Inferior parietal cortex (tissue), 1 donor: Measurements from ENCODE around the gene STPG1.

Source experiments
- DNase-seq: peaks from one replicate; pipeline ENCODE4 v3.0.0-alpha.2; 2016; ENCODE audit errors: extremely low spot score

STPG1 gene

DNA sequence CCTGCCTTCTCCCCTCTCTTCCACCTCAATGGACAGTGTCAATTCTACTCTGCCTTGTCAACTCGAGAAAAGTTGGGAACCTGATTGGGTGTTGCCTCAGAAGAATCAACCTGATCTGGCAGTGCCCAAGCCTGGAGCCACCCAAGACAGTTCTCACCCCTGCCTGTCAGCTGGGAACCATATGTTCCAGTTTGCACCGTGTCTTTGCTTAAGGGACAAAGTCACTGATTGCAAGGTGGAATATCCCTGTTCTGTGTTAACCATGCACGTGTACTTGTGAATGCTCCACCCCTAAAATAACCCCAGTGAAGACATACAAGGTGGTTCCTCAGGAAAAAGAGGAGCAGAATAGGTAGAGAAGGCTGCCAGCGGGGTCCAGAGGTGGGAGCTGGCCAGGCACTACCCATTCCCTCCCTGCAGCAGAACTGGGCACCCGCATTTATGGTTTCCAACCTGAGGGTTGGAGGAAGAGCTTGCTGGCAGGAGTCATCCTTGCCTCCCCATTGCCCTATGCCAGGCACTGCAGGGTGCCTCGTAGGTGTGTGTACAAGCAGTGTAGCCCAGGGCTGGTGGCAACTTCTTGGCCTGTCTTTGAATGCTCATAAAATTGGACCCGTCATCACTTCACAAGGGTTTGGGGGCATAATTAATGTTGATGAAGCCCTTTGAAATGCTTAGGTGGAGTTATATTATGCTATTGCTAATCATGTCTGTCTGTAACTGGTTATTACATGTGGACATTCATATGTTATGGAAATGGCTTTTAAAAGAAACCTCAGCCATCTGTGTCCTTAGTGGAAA, 13.4 kb upstream of the STPG1 start:
- DNase-seq = no peak

DNA sequence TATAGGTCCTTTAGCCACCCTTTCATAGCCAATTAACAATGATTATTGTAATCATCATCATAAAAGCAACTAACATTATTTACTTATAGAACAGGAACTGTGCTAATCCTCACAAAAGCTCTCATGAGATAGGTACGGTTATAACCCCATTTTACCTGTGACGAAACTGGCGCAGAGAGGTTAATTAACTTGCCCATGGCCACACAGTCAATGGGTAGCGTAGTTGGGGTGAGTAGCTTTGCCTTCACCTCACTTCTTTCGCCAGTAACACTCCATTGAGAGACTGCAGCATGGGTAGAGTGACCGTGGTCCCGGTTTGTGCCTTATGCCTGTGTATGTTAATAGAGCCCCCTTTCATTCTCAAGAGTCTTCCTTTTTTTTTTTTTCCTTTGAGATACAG, 12.3 kb upstream of the STPG1 start:
- no peak for DNase-seq

DNA sequence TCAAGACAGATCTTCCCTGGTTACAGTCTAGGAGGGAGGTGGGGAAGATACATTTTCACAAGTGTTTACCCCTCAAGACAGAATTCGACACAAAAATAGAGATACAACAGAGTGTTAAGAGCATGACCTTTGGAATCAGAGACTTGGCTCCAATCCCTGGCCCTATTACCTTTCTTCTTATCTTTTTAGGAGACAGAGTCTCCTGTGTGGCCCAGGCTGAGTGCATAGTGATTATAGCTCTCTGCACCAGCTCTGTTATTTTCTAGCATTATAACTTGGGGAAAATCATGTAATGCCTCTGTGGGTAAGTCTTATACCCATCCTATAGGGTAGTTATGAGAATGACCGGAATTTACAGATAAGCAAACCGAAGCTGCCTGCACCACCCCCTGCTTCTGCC, 11.9 kb upstream of the STPG1 start:
- no peak for DNase-seq

DNA sequence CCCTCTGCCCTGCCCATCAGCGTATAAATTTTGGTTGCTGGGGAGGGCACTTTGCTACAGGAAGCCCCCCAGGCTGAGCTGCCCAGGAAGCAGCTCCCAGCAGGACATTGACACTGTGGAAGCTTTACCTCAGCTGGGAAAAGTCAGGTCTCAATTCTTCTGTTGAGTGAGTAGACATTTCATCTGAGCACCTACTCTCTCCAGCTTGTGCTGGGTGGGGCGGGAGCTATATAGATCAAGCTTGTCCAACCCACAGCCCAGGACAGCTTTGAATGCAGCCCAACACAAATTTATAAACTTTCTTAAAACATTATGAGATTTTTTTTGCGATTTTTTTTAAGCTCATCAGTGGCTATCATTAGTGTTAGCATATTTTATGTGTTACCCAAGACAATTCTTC, 11.4 kb upstream of the STPG1 start:
- no peak for DNase-seq

DNA sequence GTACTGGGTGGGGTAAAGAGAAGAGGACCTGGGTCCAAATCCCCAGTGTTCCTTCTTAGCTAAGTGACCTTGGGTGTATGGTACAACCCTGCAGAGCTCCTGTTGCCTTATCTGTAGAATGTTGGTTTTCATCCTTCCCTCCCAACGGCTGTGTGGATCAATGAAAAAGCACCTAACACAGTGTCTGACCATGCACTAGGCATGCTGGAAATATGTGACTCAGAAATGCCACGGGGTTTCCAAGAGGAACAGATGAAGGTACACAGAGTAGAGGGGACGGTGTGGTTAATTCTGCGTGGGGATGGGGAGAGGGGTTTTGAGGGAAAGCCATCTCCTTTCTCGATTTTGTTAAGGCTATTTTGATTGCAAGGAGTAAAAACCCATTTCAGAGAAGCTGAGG, 10.6 kb upstream of the STPG1 start:
- DNase-seq = no peak

DNA sequence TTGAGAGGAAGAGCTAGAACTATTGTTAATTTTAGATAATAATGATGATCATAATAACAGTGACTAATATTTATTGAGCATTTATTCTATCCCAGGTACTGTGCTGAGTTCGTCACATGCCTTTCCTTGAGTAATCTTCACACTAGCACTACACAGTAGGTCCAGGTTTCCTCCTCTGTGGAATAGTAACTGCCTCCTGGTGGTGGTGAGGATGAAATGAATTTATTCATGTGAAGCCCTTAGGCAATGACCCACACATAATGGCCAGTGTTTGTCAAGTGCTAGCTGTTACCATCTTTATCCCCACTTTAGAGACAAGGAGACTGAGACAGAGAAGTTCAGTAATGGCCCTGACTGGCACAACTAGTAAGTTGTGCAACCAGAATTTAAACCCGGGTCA, 7.9 kb upstream of the STPG1 start:
- no peak for DNase-seq

DNA sequence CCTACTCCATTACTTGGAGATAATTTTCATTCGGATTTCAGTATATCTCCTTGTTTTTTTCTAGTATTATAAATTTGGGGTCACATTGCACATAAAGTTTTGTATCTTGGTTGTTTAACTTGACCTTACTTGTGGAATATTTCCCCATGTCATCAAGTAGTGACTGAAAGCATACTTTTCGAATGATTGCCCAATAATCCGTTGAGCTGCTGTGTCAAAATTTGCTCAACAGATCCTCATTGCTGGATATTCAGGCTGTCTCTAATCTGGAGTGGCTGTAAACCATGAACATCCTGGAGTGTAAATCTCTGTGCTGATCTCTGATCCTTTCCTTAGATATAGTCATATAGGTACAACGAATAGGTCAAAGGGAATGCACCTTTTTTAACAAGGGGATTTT, 7.0 kb upstream of the STPG1 start:
- DNase-seq = no peak

DNA sequence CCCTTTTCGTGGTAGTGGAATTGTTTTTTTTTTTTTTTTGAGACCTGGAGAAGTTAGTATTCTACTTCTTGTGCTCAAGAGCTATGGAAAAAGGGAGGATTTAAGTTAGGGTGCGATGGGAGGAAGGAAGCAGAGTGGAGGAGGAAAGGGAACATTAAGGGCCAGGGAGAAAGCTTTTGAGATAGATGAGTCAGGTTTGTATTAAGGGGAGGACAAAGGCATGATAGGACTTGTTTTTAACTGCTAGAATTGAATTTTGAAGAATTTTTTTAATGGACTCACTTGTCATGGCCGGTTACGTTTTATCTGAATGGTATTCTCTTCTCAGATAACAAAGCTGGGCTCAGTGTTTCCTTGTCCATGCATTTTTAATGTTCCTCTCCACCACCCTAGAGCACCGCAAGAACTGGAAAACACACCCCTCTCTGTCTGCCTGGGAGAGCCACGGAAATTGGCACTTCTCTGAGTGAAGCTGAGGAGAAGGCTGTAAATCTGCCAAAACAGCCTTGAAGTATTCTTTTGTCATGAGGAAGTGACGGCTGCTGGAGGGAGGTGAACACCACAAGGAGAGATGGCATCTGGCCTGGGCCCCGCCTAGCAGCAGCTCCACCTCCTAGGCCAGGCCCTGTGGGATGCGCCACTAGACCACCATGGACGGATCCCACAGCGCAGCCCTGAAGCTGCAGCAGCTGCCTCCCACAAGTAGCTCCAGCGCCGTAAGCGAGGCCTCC, 5.5 kb upstream of the STPG1 start:
- peak; percentile 72 for DNase-seq

DNA sequence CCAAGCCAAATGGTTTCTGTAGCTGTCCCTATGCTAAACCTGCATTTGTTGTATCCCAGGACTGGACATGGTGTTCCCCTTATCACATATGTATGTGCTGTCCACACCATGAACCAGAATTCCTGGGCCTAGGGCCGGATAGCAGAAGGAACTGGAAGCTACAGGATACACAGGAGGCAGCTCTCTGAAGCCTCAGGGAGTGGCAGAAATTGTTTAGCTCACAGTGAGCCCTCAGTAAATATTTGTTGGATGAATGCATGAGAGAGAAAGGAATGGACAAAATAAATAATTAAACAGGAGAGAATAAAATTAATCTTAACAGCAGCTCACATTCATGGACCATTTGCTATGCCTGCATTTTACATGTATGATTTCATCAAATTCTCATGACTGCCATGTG, 4.1 kb upstream of the STPG1 start:
- DNase-seq = no peak

DNA sequence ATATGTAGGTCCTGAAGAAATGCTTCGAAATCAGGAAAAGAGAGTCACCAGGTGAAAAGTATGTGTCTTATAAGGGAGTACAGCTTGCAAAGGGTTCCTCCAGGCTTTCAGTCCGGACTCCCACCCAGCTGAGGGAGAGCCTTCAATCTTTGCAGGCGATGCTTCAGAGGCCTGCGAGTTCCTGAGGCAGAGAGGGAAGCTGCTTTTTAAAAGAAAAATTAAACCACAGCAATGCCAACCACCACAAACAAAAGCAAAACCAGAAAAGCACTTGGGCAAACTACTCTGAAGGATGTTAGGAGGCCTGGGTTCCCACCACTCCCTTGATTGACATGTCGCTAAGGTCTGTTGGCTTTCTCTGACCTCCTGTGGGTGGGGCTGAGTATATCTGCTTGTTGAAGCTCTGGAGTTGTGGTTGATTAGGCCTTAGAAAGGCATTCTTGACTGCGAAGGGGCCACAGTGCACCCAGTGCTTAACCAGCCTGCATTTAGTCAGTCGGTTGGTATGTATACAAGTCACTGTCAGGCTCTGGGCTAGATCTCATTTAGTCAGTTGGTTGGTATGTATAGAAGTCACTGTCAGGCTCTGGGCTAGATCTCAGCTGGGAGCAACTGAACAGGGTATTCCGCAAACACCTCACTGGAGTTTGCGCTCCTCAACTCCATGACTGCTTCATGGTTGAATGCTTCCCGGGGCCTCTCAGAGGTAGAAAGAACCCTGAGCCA, 3.2 kb upstream of the STPG1 start:
- no peak for DNase-seq

DNA sequence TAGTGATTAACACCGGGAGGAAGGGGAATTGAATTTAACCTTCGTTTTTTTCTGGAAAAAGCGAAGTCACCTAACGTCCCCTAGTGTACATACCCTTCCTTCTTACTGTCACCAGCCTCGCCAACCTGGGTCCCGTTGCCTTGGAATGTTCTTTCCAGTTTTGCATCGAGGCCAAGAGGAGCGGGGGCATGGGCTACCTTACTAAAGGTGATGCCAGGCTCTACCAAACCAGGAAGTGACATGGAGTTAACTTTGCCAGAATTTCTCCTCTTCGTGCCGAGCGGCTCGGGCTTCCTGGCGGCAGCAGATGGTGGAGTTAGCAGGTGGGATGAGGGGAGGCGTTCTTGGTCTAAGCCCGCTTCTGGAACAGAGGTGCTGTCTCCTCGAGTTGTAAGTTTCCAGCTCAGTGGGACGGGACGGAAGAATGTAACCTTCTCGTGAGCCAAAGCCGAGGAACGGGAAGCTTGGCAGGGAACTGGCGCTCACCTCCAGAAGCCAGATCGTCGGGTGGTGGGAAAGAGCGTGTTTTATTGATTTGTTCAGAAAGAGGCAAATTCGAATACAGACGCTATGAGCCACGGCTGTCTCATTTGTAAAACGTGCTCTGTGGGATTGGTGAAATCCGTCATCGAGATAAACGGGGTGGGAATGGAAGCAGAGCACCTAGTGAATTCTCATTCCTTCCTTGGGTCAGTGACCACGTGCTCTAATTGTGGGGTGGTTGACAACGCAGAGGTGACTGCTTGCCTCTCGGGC, 2.5 kb upstream of the STPG1 start:
- no peak for DNase-seq

DNA sequence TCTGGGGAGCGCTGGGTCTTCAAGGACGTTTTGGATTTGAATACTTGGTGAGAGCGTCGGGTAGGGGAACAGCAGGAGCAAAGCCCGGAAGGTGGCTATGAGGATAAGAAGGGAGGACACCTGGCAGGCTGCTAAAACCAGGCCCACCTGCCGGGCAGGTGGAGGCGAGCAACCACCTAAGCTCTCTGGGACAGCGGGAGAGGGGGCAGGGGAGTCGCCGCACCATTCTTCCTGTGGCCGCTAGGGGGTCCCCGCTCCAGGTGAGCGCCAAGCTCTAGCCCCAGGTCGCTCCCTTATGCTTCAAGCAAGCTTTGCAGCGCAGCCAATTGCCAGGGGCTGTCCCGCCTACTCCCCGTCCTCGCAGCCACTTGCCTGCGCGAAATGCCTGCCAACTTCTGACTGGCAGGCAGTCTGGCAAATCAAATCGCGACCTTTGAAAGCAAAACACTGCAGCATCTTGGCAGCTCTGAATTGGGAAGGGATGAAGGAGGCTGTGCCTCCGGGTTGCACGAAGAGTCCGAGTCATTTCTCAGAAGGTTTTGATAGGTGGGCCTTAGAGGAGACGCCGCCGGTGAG, 1.8 kb upstream of the STPG1 start, which contains the start of gene NIPAL3:
Gene NIPAL3, plus strand, starts transcription at position 469 of the 576 bp plus-strand sequence. CDS start 3,746 bp downstream, outside the sequence.
- peak; percentile 100 for DNase-seq

DNA sequence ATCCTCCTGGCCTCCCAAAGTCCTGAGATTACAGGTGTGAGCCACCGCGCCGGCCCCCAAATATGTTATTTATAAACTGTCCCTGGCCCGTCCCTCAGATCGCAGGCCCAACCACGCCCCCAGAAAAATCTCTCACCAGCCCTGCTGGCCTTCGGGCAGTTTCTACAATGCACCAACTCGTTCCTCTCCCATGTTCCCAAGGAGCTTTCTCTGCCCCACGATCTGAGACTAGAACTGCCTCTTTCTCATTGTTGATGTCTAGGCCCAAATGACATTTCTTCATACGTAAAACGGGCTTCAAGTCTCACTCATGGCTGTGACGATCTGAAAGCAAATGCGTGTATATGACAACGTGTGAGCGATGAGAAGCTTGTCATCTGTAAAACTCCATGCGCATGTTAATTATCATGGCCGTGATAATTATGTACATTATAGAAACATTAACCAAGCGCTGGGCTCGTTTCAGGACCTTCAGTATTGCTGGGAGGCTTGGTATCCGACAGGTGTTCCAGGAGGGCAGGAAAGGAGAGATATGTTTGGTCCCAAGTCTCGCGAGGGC, 1.3 kb upstream of the STPG1 start:
- no peak for DNase-seq

DNA sequence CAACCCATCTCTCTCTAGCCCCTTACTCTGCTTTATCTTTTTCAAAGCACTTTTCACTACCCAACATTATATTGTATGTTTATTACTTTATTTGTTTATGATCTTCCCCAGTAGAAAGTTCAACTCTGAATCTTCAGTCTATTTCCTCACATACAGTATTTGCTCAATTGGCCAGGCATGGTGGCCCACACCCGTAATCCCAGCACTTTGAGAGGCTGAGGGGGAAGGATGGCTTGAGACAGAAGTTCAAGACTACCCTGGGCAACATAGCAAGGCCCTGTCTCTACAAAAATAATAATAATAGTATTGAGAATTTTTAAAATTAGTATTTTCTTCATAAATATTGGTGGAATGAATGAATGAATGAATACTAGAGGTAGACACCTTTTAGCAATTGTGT, 1.2 kb downstream of the STPG1 start:
- DNase-seq = no peak

DNA sequence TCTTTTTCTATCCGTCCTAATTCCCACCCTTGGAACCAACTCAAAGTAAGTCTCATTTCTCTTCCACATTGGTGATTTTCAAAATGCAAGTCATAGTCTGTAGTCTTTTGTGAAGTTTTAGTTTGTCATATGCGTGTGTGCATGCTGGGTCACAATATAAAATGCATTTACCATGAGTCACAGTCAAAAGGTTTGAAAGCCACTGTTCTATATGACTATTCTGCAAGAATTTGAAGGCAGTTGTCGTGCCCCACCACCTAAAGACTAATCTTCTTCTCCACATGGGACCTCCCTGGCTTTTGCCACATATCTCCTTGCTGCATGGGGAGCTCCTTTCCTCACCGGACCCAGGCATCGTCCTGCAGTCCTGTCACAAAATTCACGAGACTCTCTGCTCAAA, 1.6 kb downstream of the STPG1 start:
- DNase-seq = no peak

DNA sequence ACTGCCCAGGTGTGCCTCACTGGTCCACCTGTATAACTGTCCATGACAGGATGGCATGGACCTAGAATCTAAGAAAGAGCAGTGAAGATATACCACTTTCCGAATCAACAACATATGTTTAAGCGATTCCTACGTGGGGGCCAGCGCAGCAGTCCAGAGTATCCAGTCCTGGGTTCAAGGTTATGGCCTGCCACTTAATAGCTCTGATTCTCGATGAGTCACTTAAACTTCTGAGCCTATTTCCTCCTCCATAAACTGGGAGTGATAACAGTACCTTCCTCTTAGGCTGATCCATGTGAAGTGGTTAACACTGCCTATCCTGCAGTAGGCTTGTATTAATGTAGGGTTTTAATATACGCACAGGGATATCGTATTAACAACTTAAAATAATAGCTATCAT, 2.8 kb downstream of the STPG1 start:
- DNase-seq = no peak

DNA sequence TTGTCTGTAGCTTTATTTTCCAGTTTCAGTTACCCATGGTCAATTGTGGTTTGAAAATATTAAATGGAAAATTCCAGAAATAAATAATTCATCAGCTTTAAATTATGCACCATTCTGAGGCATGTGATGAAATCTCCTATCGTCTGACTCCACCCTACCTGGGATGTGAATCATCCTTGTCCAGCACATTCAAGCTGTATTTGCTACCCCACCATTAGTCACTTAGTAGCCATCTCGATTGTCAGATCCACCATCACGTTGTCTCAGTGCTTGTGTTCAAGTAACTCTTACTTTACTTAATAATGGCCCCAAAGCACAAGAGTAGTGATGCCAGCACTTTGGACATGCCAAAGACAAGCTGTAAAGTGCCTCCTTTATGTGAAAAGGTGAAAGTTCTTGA, 4.0 kb downstream of the STPG1 start:
- no peak for DNase-seq

DNA sequence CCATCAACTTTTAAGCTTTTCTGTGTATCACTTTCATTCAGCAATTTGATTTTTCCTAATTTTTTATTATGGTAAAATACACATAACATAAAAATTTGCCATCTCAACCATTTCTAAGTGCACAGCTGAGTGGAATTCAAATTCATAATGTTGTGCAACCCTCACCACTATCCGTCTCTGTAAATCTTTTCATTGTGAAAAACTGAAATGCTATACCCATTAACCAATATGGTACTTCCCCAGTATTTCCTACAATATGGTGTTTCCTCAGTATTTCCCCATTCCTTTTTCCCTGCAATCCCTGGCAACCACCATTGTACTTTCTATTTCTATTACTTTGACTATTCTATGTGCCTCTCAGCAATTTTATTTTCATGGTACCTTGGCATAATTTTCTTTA, 6.8 kb downstream of the STPG1 start:
- no peak for DNase-seq

DNA sequence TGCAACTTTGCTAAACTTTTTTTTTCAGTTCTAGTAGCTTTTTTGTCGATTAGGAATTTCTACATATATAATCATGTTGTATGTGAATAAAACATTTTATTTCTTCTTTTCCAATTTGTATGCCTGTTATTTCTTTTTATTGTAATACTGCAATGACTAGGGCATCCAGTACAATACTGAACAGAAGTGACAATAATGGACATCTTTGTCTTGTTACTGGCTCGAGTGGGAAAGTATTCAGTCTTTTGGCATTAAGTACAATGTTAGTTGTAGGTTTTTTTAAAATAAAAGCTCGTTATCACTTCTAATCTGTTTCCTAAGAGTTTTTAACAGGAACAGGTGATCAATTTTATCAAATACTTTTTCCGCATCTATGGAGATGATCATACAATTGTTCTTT, 9.8 kb downstream of the STPG1 start:
- DNase-seq = peak; percentile 59

DNA sequence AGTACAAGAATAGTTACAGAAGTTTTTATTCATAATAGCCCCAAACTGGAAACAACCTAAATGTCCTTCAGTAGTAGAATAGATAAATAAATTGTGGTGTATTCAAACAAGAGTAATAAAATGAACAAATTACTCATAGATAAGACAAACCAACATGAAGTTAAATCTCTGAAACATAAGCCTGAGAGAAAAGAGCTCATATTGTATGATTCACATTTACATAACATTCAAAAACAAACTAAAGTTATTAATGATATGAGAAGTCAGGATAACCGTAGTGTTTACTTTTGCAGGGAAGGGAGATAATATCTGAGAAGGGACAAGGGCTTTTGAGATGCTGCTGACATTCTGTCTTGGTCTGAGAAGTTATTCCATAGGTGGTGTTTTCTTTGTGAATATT, 13.5 kb downstream of the STPG1 start:
- DNase-seq = no peak

DNA sequence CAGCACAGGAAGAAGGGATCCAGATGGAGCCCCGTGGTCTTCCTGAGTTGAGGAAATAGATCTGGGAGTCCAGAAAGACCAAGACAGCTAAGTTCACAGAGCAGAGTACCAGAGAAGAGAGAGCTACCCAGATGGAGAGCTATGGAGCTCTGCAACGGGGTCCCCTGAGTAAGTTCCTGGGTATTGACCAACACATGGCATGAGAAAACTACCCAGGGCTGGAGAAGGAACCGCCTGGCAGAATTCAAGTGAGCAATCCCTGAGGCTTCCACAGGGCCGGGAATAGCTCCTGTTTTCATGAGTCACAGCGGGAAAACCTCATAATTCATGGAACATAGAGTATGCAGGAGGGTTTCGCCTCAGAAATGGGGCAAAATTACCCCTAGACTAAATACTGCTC, 19.7 kb downstream of the STPG1 start:
- no peak for DNase-seq
